ENCODE measurements around the gene KLK15. TPM values are rescaled to one million over a fixed set of nuclear protein-coding genes. Genes with fewer than 3 reads are reported as not detected.
A peak's percentile ranks its signal among the peaks of the same experiment; 100 is the strongest.
"Not testable (repeated sequence)": the region's sequence is repeated elsewhere in the genome, so short reads cannot be mapped to it uniquely, and the experiment has no call there.

The KLK15 gene
- polyA plus RNA-seq, 10 donors = not detected

- DNase-seq = no peak
Measured at GRCh38 chr19:50821248-50821612, 12.1 kb downstream of the KLK15 start.

GRCh38 chr19:50820549-50821247 lies 12.7 kb downstream of the KLK15 start:
- no peak for DNase-seq

- DNase-seq = no peak
Measured at GRCh38 chr19:50820086-50820485, 13.3 kb downstream of the KLK15 start.

GRCh38 chr19:50819636-50820035 lies 13.7 kb downstream of the KLK15 start:
- DNase-seq = no peak

GRCh38 chr19:50818859-50819472 lies 14.4 kb downstream of the KLK15 start:
- no peak for DNase-seq

GRCh38 chr19:50817941-50818858 lies 15.2 kb downstream of the KLK15 start:
- DNase-seq = no peak

GRCh38 chr19:50815439-50815838 lies 17.9 kb downstream of the KLK15 start:
- no peak for DNase-seq

GRCh38 chr19:50814883-50815282 lies 18.5 kb downstream of the KLK15 start:
- no peak for DNase-seq

GRCh38 chr19:50812474-50812873 lies 20.9 kb downstream of the KLK15 start:
- DNase-seq = no peak

GRCh38 chr19:50811622-50812238 lies 21.6 kb downstream of the KLK15 start:
- not testable (repeated sequence) for DNase-seq

- DNase-seq = no peak
Measured at GRCh38 chr19:50808856-50809255, 24.5 kb downstream of the KLK15 start.

- DNase-seq = peak; percentile 98 to 100 (median 99)
Measured at GRCh38 chr19:50804420-50805272, 28.7 kb downstream of the KLK15 start.

- no peak for DNase-seq
Measured at GRCh38 chr19:50803633-50804419, 29.5 kb downstream of the KLK15 start.

GRCh38 chr19:50801107-50801506 lies 32.3 kb downstream of the KLK15 start:
- DNase-seq = no peak

- no peak for DNase-seq
Measured at GRCh38 chr19:50799547-50799851, 33.9 kb downstream of the KLK15 start.

- DNase-seq = no peak
Measured at GRCh38 chr19:50798659-50799546, 34.5 kb downstream of the KLK15 start.

- DNase-seq = no peak
Measured at GRCh38 chr19:50797781-50798658, 35.4 kb downstream of the KLK15 start.

GRCh38 chr19:50797429-50797780 lies 36.0 kb downstream of the KLK15 start:
- no peak for DNase-seq
